Measurements from ENCODE around the gene C5AR2.
A peak's percentile ranks its signal among the peaks of the same experiment; 100 is the strongest.
"Not testable (repeated sequence)": the region's sequence is repeated elsewhere in the genome, so short reads cannot be mapped to it uniquely, and the experiment has no call there.

C5AR2 gene

DNA sequence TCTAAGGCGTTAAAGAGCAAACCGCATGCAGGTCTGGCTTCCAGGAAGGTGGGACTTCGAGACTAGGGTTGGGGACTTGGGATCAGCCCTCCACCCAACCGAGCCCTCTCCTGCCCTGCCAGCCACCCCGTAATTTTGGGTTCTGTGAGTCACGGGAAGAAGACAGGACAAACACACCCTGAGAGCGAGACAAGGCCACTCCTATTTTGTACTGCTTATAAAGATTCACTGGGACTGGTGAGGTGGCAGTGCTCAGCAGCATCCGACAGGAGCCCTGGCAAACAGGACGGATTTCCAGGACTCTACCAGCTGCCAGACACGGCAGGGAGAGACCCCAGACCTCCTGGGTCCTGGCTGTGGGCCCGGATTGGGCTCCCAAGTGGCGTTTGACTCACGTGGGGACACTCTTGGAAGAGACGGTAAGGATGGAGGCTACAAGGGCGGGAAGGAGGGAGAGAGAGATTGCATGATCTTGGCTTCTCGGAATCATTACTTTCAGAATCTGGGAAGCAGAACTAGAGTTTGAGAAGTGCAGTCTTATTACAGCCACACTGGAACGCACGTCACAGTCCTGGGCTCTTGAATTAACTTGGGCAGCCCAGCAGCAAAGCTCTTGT is at the start of gene C5AR2:
TSS of gene C5AR2 (plus strand) at position 245 of the 617 bp plus-strand sequence. CDS start 8,625 bp downstream, outside the sequence.
- H3K4me1 ChIP-seq (ENCODE audit: insufficient read depth, poor library complexity, severe bottlenecking), result peaks cover 5% of the 10 kb centered on the region
- H3K27me3 ChIP-seq (ENCODE audit: insufficient read depth, poor library complexity, severe bottlenecking), result no peaks in the 10 kb centered on the region
- ATAC-seq (ENCODE audit: low read depth), result peak; percentile 41; the same call in 1 of the 3 replicates
- no peaks in the 10 kb centered on the region for H3K36me3 ChIP-seq (ENCODE audit: low read depth)
- H3K4me3 ChIP-seq (ENCODE audit: severe bottlenecking), result no peak within 1 kb of the TSS
- TF ChIP-seq CTCF (IDR thresholded peaks at IDR 0.05; ENCODE audit: poor library complexity, severe bottlenecking), result no peak
- H3K9me3 ChIP-seq (ENCODE audit: severe bottlenecking), result no peaks in the 10 kb centered on the region
- DNase-seq (ENCODE audit: low spot score), result no peak
- no peak within 1 kb of the TSS for H3K27ac ChIP-seq (ENCODE audit: poor library complexity, severe bottlenecking)

DNA sequence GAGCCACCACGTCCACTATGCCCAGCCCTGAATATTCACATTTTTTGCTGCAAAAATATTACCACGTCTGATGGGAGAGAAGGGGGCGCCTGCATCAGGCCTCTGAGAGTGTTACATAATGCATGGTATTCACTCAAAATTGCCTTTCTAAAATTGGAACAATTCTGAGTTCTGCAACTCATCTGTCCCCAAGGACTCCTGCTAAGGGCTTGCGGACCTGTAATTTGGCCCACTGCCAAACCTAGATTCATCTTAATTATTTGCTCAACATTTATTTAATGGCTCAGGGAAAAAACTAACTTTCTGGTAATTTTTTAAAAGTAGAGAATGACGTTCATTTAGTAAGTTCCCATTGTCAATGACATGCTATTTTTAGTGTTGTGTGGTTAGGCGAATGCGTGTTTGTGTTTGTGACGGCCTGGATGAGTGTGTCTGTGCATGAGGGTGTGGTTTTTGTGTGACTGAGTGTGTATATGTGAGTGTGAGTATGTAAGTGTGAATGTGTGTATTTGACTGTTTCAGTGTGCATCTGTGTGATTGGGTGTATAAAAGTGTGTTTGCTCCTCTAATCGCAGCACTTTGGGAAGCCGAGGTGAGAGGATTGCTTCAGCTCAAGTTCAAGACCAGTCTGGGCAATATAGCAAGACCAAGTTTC is 48.4 kb upstream of the C5AR2 start:
- no peak for TF ChIP-seq CTCF (IDR thresholded peaks at IDR 0.05; ENCODE audit: poor library complexity, severe bottlenecking)
- Histone ChIP-seq H3K27me3 (ENCODE audit: insufficient read depth, poor library complexity, severe bottlenecking) (no peaks in the 10 kb centered on the region), H3K9me3 (ENCODE audit: severe bottlenecking) (no peaks in the 10 kb centered on the region), H3K4me3 (ENCODE audit: severe bottlenecking) (no peak overlapping the region), H3K36me3 (ENCODE audit: low read depth) (no peaks in the 10 kb centered on the region), H3K27ac (ENCODE audit: poor library complexity, severe bottlenecking) (no peak overlapping the region), H3K4me1 (ENCODE audit: insufficient read depth, poor library complexity, severe bottlenecking) (no peaks in the 10 kb centered on the region)
- no peak for DNase-seq (ENCODE audit: low spot score)
- no peak for ATAC-seq (ENCODE audit: low read depth)

DNA sequence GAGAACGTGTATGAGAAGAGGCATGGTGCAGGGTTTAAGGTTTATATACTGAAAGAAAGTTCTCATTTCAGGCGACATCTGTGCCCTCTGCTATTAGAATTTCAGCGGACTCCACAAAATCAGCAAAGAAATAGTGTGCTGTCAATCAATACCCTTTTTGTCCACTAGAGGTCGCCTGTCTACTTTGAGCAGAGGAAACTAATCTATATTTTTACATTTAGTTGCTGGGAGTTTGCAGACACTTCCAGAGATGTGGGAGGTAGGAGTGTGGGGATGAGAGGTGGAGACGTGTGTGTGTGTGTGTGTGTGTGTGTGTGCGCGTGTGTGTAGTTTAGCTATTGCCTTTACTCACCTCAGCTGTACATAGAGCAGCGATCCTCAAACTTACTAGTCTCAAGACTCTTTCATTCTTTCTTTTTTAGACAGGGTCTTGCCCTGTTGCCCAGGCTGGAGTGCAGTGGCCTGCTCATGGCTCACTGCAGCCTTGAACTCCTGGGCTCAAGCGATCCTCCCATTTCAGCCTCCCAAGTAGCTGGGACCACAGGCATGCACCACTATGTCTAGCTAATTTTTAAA is 47.6 kb upstream of the C5AR2 start:
- H3K9me3 ChIP-seq (ENCODE audit: severe bottlenecking), result no peaks in the 10 kb centered on the region
- no peaks in the 10 kb centered on the region for H3K36me3 ChIP-seq (ENCODE audit: low read depth)
- no peaks in the 10 kb centered on the region for H3K27me3 ChIP-seq (ENCODE audit: insufficient read depth, poor library complexity, severe bottlenecking)
- peak; percentile 92 for TF ChIP-seq CTCF (IDR thresholded peaks at IDR 0.05; ENCODE audit: poor library complexity, severe bottlenecking)
- 0 out of 3 replicates have a peak, but pooled peaks have one; percentile 22 for ATAC-seq (ENCODE audit: low read depth)
- H3K27ac ChIP-seq (ENCODE audit: poor library complexity, severe bottlenecking), result no peak overlapping the region
- no peak overlapping the region for H3K4me3 ChIP-seq (ENCODE audit: severe bottlenecking)
- no peak for DNase-seq (ENCODE audit: low spot score)
- no peaks in the 10 kb centered on the region for H3K4me1 ChIP-seq (ENCODE audit: insufficient read depth, poor library complexity, severe bottlenecking)

DNA sequence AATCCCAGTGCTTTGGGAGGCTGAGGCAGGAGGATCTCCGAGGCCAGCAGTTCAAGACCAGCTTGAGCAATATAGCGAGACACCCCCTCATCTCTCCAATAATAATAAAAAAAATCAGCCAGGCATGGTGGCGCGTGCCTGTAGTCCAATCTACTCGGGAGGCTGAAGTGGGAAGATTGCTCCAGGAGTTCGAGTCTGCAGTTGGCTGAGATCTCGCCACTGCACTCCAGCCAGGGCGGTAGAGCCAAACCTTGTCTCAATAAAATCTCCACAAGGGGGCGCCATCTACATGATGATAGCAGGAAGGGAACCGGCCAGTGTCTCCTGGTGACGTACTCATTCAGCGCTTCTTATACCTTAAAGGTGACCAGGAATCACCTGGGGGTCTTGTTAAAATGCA is 35.9 kb upstream of the C5AR2 start:
- peak; percentile 74 for TF ChIP-seq CTCF (IDR thresholded peaks at IDR 0.05; ENCODE audit: poor library complexity, severe bottlenecking)
- Histone ChIP-seq H3K27me3 (ENCODE audit: insufficient read depth, poor library complexity, severe bottlenecking) (no peaks in the 10 kb centered on the region), H3K36me3 (ENCODE audit: low read depth) (no peaks in the 10 kb centered on the region), H3K9me3 (ENCODE audit: severe bottlenecking) (no peaks in the 10 kb centered on the region), H3K27ac (ENCODE audit: poor library complexity, severe bottlenecking) (no peak overlapping the region), H3K4me3 (ENCODE audit: severe bottlenecking) (no peak overlapping the region), H3K4me1 (ENCODE audit: insufficient read depth, poor library complexity, severe bottlenecking) (no peaks in the 10 kb centered on the region)
- peak; percentile 90 for ATAC-seq (ENCODE audit: low read depth)
- DNase-seq (ENCODE audit: low spot score), result peak; percentile 77

DNA sequence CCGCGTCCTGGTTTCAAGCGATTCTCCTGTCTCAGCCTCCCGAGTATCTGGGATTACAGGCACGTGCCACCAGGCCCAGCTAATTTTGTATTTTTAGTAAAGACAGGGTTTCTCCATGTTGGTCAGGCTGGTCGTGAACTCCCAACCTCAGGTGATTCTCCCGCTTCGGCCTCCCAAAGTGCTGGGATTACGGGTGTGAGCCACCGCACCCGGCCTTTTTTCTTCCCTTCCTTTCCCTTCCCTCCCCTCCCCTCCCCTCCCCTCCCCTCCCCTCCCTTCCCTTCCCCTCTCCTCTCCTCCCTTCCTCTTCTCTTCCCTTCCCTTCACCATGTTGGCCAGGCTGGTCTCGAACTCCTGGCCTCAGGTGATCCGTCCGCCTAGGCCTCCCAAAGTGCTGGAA is 31.1 kb upstream of the C5AR2 start:
- H3K9me3 ChIP-seq (ENCODE audit: severe bottlenecking); H3K27me3 ChIP-seq (ENCODE audit: insufficient read depth, poor library complexity, severe bottlenecking); H3K36me3 ChIP-seq (ENCODE audit: low read depth); DNase-seq (ENCODE audit: low spot score); H3K4me3 ChIP-seq (ENCODE audit: severe bottlenecking); H3K4me1 ChIP-seq (ENCODE audit: insufficient read depth, poor library complexity, severe bottlenecking); H3K27ac ChIP-seq (ENCODE audit: poor library complexity, severe bottlenecking); ATAC-seq (ENCODE audit: low read depth): not testable (repeated sequence)

Measured in RWPE2 (cell line).